ENCODE results near the gene TEX264. TPM values are rescaled to one million over a fixed set of nuclear protein-coding genes. Genes with fewer than 3 reads are reported as not detected.
A peak's percentile ranks its signal among the peaks of the same experiment; 100 is the strongest.

The TEX264 gene
- total and polyA plus RNA-seq, 2 of the 13 experiments (the other 11 are each of a cell fraction or from before 2014, with no cell fraction given): 35.2 to 52.1 TPM

DNA sequence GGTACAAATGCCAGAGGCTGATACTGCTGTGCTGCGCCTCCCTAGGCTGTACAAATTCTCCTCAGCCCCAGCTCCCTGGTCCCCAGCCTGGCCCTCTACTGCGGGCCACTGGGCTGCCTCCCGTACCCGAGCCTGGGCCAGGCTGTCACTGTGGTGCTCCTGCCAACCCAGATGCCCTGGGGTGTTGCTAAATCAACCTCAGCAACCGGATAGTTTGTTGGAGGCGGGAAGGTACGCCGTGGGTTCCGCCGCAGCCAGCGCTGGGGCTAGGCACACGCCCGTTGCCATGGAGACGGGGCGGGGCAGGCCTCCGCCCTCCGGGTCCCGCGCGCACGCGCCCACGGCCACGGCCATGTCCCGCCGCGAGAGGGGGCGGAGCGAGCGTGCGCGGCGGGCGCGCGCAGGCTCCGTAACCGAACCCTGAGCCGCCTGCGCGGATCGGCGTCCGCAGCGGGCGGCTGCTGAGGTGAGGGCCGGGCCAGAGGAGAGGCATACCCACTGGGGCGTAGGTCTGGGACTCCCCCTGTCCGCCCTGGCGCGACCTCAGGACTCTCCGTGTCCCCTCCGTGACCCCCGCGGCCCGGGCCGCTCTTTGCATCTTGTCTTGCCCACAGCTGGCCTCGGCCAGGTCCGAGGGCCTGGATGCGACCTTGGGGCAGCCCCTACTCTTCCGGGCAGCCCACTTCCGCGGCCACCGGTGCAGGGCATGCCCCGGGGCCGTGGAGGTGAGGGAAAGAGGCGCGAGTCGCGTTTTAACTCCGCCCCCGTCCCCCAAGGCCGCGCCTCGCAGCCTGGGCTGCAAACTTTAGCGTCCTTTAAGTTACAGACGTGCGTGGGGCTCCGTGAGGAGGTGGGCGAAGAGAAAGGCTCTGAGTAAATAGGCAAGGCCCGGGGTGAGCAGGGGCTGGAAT, at the start of gene TEX264 (continued):
- TF ChIP-seq, protein P1, sequence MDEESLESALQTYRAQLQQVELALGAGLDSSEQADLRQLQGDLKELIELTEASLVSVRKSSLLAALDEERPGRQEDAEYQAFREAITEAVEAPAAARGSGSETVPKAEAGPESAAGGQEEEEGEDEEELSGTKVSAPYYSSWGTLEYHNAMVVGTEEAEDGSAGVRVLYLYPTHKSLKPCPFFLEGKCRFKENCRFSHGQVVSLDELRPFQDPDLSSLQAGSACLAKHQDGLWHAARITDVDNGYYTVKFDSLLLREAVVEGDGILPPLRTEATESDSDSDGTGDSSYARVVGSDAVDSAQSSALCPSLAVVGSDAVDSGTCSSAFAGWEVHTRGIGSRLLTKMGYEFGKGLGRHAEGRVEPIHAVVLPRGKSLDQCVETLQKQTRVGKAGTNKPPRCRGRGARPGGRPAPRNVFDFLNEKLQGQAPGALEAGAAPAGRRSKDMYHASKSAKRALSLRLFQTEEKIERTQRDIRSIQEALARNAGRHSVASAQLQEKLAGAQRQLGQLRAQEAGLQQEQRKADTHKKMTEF (CRISPR knock-in tag; IDR thresholded peaks at IDR 0.05): peak; percentile 78
- TF ChIP-seq ZNF557 (CRISPR knock-in tag; IDR thresholded peaks at IDR 0.05) (no peak), ISX (CRISPR knock-in tag; conservative IDR thresholded peaks at IDR 0.05) (0 out of 2 replicates have a peak, but pooled peaks have one; percentile 57), ZNF510 (CRISPR knock-in tag; IDR thresholded peaks at IDR 0.05; ENCODE audit: low read depth) (0 out of 2 replicates have a peak, but pooled peaks have one; percentile 21), MAFF (IDR thresholded peaks at IDR 0.05; ENCODE audit: low read depth, low read length) (no peak), PPARG (CRISPR knock-in tag; conservative IDR thresholded peaks at IDR 0.05) (no peak), EP300 (IDR thresholded peaks at IDR 0.05; ENCODE audit: low read depth in 2 of 2, low read length in 2 of 2) (no peak), EP300 (CRISPR knock-in tag; IDR thresholded peaks at IDR 0.05; ENCODE audit: borderline replicate concordance) (no peak), GATAD2A (CRISPR knock-in tag; IDR thresholded peaks at IDR 0.05) (no peak; the same call in 1 of the 2 replicates), SMAD3 (CRISPR knock-in tag; IDR thresholded peaks at IDR 0.05) (no peak), POLR2G (IDR thresholded peaks at IDR 0.05; ENCODE audit: low read depth, low read length) (peak; percentile 56), ZFAT (CRISPR knock-in tag; conservative IDR thresholded peaks at IDR 0.05) (no peak), UBTF (CRISPR knock-in tag; IDR thresholded peaks at IDR 0.05) (no peak), RNF2 (conservative IDR thresholded peaks at IDR 0.05; ENCODE audit: low read depth) (no peak), POLR2AphosphoS5 (IDR thresholded peaks at IDR 0.05; ENCODE audit: low read depth, low read length) (peak; percentile 83), ELF1 (CRISPR knock-in tag; IDR thresholded peaks at IDR 0.05) (no peak; the same call in 1 of the 2 replicates), ZNF792 (CRISPR knock-in tag; IDR thresholded peaks at IDR 0.05) (no peak), MIXL1 (CRISPR knock-in tag; IDR thresholded peaks at IDR 0.05) (no peak), NFKBIZ (CRISPR knock-in tag; IDR thresholded peaks at IDR 0.05) (no peak), ZNF367 (CRISPR knock-in tag; IDR thresholded peaks at IDR 0.05; ENCODE audit: borderline replicate concordance) (no peak; the same call in 1 of the 2 replicates), ERF (CRISPR knock-in tag; IDR thresholded peaks at IDR 0.05) (0 out of 2 replicates have a peak, but pooled peaks have one; percentile 18), FIP1L1 (IDR thresholded peaks at IDR 0.05; ENCODE audit: borderline replicate concordance, insufficient read depth, low read depth, low read length) (no peak), TCF7 (IDR thresholded peaks at IDR 0.05; ENCODE audit: low read depth) (no peak), CEBPB (IDR thresholded peaks at IDR 0.05; ENCODE audit: borderline replicate concordance, low read depth, low read length) (peak; percentile 30; the same call in 1 of the 2 replicates), KDM4B (CRISPR knock-in tag; IDR thresholded peaks at IDR 0.05) (no peak), MXD4 (CRISPR knock-in tag; IDR thresholded peaks at IDR 0.05) (no peak; the same call in none of the 2 replicates), CENPX (CRISPR knock-in tag; IDR thresholded peaks at IDR 0.05) (no peak), ZNF775 (CRISPR knock-in tag; IDR thresholded peaks at IDR 0.05; ENCODE audit: borderline replicate concordance) (0 out of 2 replicates have a peak, but pooled peaks have one; percentile 54), MIER2 (CRISPR knock-in tag; IDR thresholded peaks at IDR 0.05) (no peak)
